NB4 (cell line): Measurements from ENCODE around the gene MEF2C.

Source experiments
- DNase-seq: peaks from one replicate; pipeline ENCODE4 v3.0.0; 2010; ENCODE audit warnings: low read depth
- H3K4me3 ChIP-seq: one replicate; pipeline ENCODE4 v1.5.1; 2011; ENCODE audit warnings: mild to moderate bottlenecking, low read depth, low read length, moderate library complexity
- CTCF ChIP-seq: IDR thresholded peaks from one replicate; pipeline ENCODE4 v1.5.1; 2012; ENCODE audit warnings: low read depth, low read length
- MYC ChIP-seq: IDR thresholded peaks from 2 replicates; pipeline ENCODE4 v1.6.1; 2011; ENCODE audit warnings: low read depth, low read length
- POLR2A ChIP-seq: IDR thresholded peaks from 2 replicates; pipeline ENCODE4 v1.6.1; 2011; ENCODE audit warnings: mild to moderate bottlenecking; ENCODE audit not compliant: insufficient read length; ENCODE audit errors: extremely low read depth
- TF ChIP-seq, protein P1 (sequence below): IDR thresholded peaks from 2 replicates; pipeline ENCODE4 v1.6.1; 2011; ENCODE audit warnings: low read depth, low read length

The MEF2C gene

DNA sequence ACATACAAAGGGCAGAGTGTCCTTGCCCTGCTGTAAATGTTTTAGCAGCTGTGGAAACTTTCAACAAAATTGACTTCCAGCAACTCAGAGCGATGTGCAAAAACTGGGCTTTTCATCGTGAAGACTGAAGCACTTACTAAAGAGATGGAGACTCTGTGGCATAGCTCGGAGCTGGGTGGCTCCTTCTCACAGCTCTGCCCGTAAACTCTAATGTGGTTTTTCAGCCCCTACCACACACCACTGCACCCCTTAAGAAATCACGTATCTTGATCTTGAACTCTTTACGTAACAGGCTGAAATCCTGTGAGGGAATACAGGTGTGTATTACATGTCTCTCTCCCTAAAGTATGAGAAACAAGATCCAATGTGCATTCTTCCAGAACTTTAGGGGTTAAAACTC lies 124.4 kb downstream of the MEF2C start:
- DNase-seq: no peak
- TF ChIP-seq MYC (no peak), POLR2A (no peak), CTCF (no peak)
- TF ChIP-seq, protein P1, sequence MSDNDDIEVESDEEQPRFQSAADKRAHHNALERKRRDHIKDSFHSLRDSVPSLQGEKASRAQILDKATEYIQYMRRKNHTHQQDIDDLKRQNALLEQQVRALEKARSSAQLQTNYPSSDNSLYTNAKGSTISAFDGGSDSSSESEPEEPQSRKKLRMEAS: no peak
- no peak overlapping the region for H3K4me3 ChIP-seq

DNA sequence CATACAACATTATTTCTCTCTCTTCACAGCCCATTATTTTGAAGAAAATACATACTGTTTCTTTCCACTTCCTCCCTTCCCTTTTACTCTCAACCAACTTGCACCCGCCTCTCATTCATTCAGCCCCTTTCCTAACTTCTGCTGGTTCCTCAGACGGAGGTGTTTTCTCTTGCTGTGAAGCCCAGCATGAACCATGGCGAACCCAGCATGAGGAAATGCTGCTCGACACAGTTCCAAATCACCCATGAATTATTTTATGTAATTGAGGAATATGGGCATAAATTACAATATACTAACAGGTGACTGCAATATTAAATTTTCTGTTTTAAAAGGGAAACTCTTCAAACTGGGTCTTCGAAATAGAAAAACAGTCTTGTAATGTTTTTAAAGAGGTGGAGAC lies 124.8 kb downstream of the MEF2C start:
- TF ChIP-seq, protein P1: no peak
- TF ChIP-seq CTCF (no peak), MYC (no peak), POLR2A (no peak)
- no peak for DNase-seq
- H3K4me3 ChIP-seq: no peak overlapping the region

DNA sequence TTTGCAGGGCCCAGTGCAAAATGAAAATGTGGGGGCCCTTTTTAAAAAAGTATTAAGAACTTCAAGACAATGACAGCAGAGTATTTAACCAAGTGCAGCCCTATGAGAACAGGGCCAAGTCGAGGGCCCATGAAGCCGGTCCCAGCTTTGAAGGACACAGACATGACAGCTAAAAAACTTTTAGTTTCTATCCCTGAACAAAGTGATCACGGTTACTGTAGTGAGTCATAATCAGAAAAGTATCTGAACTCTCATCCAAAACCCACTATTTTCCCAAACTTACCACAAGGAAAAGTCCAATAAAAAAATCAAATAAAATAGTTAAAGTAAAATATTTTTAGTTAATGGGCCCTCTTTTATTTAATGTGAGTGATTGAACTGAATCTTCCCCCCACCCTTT lies 126.0 kb downstream of the MEF2C start:
- DNase-seq: no peak
- no peak for TF ChIP-seq MYC
- TF ChIP-seq CTCF: no peak
- TF ChIP-seq, protein P1: no peak
- no peak for TF ChIP-seq POLR2A
- H3K4me3 ChIP-seq: no peak overlapping the region

DNA sequence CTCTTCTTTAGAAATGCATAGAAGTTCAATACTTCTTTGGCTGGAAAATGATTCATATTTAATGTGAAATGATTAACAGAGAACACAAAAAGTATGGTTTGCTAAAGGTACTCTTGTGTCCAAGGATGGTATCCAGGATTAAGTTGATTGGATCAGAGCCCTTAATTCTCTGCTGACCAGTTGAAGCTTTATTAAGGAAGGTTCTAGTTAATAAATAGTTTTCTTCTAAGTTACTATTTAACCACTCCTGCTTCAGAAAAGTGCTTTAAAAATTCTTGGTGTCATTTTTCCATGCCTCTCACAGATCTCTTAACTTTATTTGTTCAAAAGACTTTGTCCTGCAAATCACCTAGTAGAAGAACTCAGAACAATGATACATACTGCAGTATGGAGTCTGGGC lies 134.3 kb downstream of the MEF2C start:
- no peak for DNase-seq
- TF ChIP-seq CTCF (no peak), MYC (no peak), POLR2A (no peak)
- TF ChIP-seq, protein P1: no peak
- no peak overlapping the region for H3K4me3 ChIP-seq

GRCh38 chr5:88746438-88746882 lies 136.5 kb downstream of the MEF2C start:
- no peak overlapping the region for H3K4me3 ChIP-seq
- no peak for TF ChIP-seq MYC
- TF ChIP-seq CTCF: no peak
- no peak for TF ChIP-seq POLR2A
- TF ChIP-seq, protein P1: no peak
- no peak for DNase-seq

DNA sequence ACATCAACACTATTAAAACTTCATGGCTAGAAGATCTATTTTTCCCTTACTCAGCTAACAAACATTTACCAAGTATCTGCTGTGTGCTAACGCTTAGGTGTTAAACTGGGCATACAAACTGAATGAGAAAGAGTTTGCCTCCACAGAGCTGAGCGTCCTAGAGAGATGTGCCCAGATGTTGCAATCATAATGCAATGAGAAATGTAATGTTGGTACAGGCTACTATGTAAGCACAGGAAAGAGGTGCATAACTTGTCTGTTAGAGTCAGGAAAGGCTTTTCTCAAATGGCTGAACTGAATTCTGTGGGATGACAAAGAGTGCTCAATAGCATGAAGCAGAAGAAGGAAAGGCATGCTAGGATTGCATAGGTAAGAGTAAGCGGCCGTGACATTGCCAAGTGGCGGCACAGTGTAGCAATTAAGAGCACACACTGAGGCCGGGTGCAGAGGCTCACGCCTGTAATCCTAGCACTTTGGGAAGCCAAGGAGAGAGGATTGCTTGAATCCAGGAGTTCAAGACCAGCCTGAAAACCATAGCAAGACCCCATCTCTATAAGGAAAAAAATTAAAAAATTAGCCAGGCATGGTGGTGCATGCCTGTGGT lies 137.8 kb downstream of the MEF2C start:
- no peak for TF ChIP-seq CTCF
- TF ChIP-seq MYC: no peak
- no peak for TF ChIP-seq POLR2A
- TF ChIP-seq, protein P1: no peak
- no peak for DNase-seq

More for the DNA sequence above, 137.8 kb downstream of the MEF2C start:
- H3K4me3 ChIP-seq: no peak overlapping the region
